ENCODE results near the gene KRT20. TPM values are rescaled to one million over a fixed set of nuclear protein-coding genes. Genes with fewer than 3 reads are reported as not detected.

The KRT20 gene
- total and polyA plus RNA-seq, 2 of the 13 experiments (the other 11 are each of a cell fraction or from before 2014, with no cell fraction given), result 0.13 to 0.20 TPM

GRCh38 chr17:40828454-40829044, 56.5 kb downstream of the KRT20 start:
- DNase-seq (ENCODE audit: low spot score) (no peak), FAIRE-seq (no peak), ATAC-seq (no peak)
- no peaks in the 10 kb centered on the region for H3K27me3 ChIP-seq (ENCODE audit: control insufficient read depth in 1 of 2, insufficient read depth in 2 of 2, low read length in 2 of 2)
- BruUV-seq (replicated peaks), result no TSS peak
- no peaks in the 10 kb centered on the region for H3K9me3 ChIP-seq (ENCODE audit: low read length)
- TF ChIP-seq ZNF569 (CRISPR knock-in tag; IDR thresholded peaks at IDR 0.05; ENCODE audit: borderline replicate concordance) (no peak), SMAD1 (CRISPR knock-in tag; IDR thresholded peaks at IDR 0.05; ENCODE audit: borderline replicate concordance, low read depth) (no peak), POGK (CRISPR knock-in tag; conservative IDR thresholded peaks at IDR 0.05) (no peak), ZNF703 (CRISPR knock-in tag; IDR thresholded peaks at IDR 0.05; ENCODE audit: borderline replicate concordance) (no peak), FIP1L1 (IDR thresholded peaks at IDR 0.05; ENCODE audit: borderline replicate concordance, insufficient read depth, low read depth, low read length) (no peak), E2F5 (CRISPR knock-in tag; conservative IDR thresholded peaks at IDR 0.05) (no peak), CCDC6 (CRISPR knock-in tag; IDR thresholded peaks at IDR 0.05) (no peak), TEAD2 (CRISPR knock-in tag; IDR thresholded peaks at IDR 0.05) (no peak), DPF2 (CRISPR knock-in tag; IDR thresholded peaks at IDR 0.05; ENCODE audit: borderline replicate concordance, low read depth) (no peak), CHD2 (IDR thresholded peaks at IDR 0.05; ENCODE audit: low read depth, low read length) (no peak), ZNF354B (CRISPR knock-in tag; IDR thresholded peaks at IDR 0.05) (no peak), NAIF1 (CRISPR knock-in tag; IDR thresholded peaks at IDR 0.05; ENCODE audit: borderline replicate concordance) (no peak), RBM39 (IDR thresholded peaks at IDR 0.05; ENCODE audit: low read depth, low read length, poor library complexity, severe bottlenecking) (no peak), IRF2 (CRISPR knock-in tag; IDR thresholded peaks at IDR 0.05) (no peak)
- intact Hi-C loops (cut with micrococcal nuclease; ENCODE audit: unreplicated experiment), result no loop called here
- CTCF ChIA-PET (ENCODE audit: low intra/inter-chr PET ratio, low total read pairs), result no interaction called here
- no peak overlapping the region for H3K27ac ChIP-seq (ENCODE audit: extremely low read length, insufficient read depth, low read length)
- H4K20me1 ChIP-seq (ENCODE audit: insufficient read depth, low read length), result no peaks in the 10 kb centered on the region
- H3K79me2 ChIP-seq (ENCODE audit: insufficient read depth, low read length), result peaks cover 14% of the 10 kb centered on the region
- in situ Hi-C loops (cut with HindIII; ENCODE audit: extremely low pct_ligation_motif_present, low pct_unique_long_range_greater_than_20kb), result no loop called here
- H2AFZ ChIP-seq (ENCODE audit: low read length), result no peak overlapping the region
- peaks cover 0 to 6% of the 10 kb centered on the region in 2 experiments; a peak in 3 of 5 replicates for H3K36me3 ChIP-seq (replicated peaks in 1 of 2; ENCODE audit: control insufficient read depth in 1 of 2, insufficient read depth in 2 of 2, low read length in 2 of 2)
- POLR2A ChIA-PET, result interaction anchor here (1.8 kb wide), 1 partner anchor 10 kb away, joined by 6 read pairs; no protein-coding TSS in a partner anchor
- 96% methylated on average over 4 of the region's 4 CpGs for WGBS (ENCODE audit: low lambda C conversion rate)
- no peak overlapping the region for H3K4me3 ChIP-seq (replicated peaks in 1 of 3; ENCODE audit: insufficient read depth in 1 of 3, low read depth in 2 of 3, low read length in 3 of 3)
- no peak overlapping the region for H3K9ac ChIP-seq (ENCODE audit: insufficient read depth, low read depth, low read length)
- H3K4me2 ChIP-seq (ENCODE audit: low read depth, low read length), result no peak overlapping the region
- H3K4me1 ChIP-seq (ENCODE audit: insufficient read depth, low read length), result peaks cover 8% of the 10 kb centered on the region

Measured in HepG2 (cell line).